Duodenal mucosa (tissue), 2 donors: ENCODE data around the gene PCDHGA7.
"Not testable (repeated sequence)": the region's sequence is repeated elsewhere in the genome, so short reads cannot be mapped to it uniquely, and the experiment has no call there.

Experiments used
- H3K27ac ChIP-seq: one replicate; pipeline ENCODE4 v1.7.0; 2013; ENCODE audit warnings: low read depth, low read length
- H3K27me3 ChIP-seq, 2 donors: one replicate each; pipeline ENCODE4 v1.7.0; 2013; ENCODE audit warnings: low read length in 2 of 2, control low read depth in 1 of 2; ENCODE audit not compliant: insufficient read depth in 2 of 2, control insufficient read depth in 1 of 2
- H3K36me3 ChIP-seq, 2 donors: one replicate each; pipeline ENCODE4 v1.7.0; 2013; ENCODE audit warnings: low read length in 2 of 2, control low read depth in 1 of 2; ENCODE audit not compliant: insufficient read depth in 2 of 2, control insufficient read depth in 1 of 2
- H3K4me1 ChIP-seq, 2 donors: one replicate each; pipeline ENCODE4 v1.7.0; 2013; ENCODE audit warnings: low read length in 2 of 2, control low read depth in 1 of 2; ENCODE audit not compliant: insufficient read depth in 2 of 2, control insufficient read depth in 1 of 2
- H3K4me3 ChIP-seq, 2 donors: one replicate each; pipeline ENCODE4 v1.7.0; 2013; ENCODE audit warnings: low read length in 2 of 2, low read depth in 1 of 2
- H3K9ac ChIP-seq, 2 donors: one replicate each; pipeline ENCODE4 v1.7.0; 2013; ENCODE audit warnings: low read length in 2 of 2, low read depth in 1 of 2
- H3K9me3 ChIP-seq, 2 donors: one replicate each; pipeline ENCODE4 v1.7.0; 2013; ENCODE audit warnings: low read length in 2 of 2, control low read depth in 1 of 2; ENCODE audit not compliant: control insufficient read depth in 1 of 2

PCDHGA7 gene

DNA sequence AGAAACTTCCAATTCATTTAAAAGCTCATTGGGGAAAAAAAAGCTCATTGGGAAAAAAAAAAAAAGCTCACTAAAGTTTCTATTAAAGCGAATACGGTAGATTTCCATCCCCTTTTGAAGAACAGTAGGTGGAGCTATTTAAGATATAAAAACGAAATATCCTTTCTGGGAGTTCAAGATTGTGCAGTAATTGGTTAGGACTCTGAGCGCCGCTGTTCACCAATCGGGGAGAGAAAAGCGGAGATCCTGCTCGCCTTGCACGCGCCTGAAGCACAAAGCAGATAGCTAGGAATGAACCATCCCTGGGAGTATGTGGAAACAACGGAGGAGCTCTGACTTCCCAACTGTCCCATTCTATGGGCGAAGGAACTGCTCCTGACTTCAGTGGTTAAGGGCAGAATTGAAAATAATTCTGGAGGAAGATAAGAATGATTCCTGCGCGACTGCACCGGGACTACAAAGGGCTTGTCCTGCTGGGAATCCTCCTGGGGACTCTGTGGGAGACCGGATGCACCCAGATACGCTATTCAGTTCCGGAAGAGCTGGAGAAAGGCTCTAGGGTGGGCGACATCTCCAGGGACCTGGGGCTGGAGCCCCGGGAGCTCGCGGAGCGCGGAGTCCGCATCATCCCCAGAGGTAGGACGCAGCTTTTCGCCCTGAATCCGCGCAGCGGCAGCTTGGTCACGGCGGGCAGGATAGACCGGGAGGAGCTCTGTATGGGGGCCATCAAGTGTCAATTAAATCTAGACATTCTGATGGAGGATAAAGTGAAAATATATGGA is 48.0 kb downstream of the PCDHGA7 start, which contains the start of gene PCDHGA12:
TSS of gene PCDHGA12 (plus strand) at position 176 of the 782 bp plus-strand sequence. CDS start at position 429, 253 bp downstream.
- no peak within 1 kb of the TSS for H3K9ac ChIP-seq
- peaks cover 51 to 55% of the 10 kb centered on the region in 2 donors for H3K9me3 ChIP-seq
- H3K36me3 ChIP-seq: no peaks in the 10 kb centered on the region
- H3K27me3 ChIP-seq: no peaks in the 10 kb centered on the region
- peak within 1 kb of the TSS; percentile 32 to 35 for H3K4me3 ChIP-seq
- H3K4me1 ChIP-seq: no peaks in the 10 kb centered on the region
- H3K27ac ChIP-seq: no peak within 1 kb of the TSS

DNA sequence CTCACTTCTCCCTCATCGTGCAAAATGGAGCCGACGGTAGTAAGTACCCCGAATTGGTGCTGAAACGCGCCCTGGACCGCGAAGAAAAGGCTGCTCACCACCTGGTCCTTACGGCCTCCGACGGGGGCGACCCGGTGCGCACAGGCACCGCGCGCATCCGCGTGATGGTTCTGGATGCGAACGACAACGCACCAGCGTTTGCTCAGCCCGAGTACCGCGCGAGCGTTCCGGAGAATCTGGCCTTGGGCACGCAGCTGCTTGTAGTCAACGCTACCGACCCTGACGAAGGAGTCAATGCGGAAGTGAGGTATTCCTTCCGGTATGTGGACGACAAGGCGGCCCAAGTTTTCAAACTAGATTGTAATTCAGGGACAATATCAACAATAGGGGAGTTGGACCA is 48.7 kb downstream of the PCDHGA7 start:
- H3K36me3 ChIP-seq: no peaks in the 10 kb centered on the region
- peaks cover 43 to 49% of the 10 kb centered on the region in 2 donors for H3K9me3 ChIP-seq
- H3K4me1 ChIP-seq: no peaks in the 10 kb centered on the region
- H3K9ac ChIP-seq: no peak overlapping the region
- H3K27me3 ChIP-seq: no peaks in the 10 kb centered on the region
- H3K27ac ChIP-seq: no peak overlapping the region
- H3K4me3 ChIP-seq: peak overlapping the region in 1 of 2 donors; percentile 32

DNA sequence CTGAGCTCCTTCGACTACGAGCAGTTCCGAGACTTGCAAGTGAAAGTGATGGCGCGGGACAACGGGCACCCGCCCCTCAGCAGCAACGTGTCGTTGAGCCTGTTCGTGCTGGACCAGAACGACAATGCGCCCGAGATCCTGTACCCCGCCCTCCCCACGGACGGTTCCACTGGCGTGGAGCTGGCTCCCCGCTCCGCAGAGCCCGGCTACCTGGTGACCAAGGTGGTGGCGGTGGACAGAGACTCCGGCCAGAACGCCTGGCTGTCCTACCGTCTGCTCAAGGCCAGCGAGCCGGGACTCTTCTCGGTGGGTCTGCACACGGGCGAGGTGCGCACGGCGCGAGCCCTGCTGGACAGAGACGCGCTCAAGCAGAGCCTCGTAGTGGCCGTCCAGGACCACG is 49.8 kb downstream of the PCDHGA7 start:
- H3K4me3 ChIP-seq: peak overlapping the region in 1 of 2 donors; percentile 9
- not testable (repeated sequence) for H3K36me3 ChIP-seq, H3K4me1 ChIP-seq

DNA sequence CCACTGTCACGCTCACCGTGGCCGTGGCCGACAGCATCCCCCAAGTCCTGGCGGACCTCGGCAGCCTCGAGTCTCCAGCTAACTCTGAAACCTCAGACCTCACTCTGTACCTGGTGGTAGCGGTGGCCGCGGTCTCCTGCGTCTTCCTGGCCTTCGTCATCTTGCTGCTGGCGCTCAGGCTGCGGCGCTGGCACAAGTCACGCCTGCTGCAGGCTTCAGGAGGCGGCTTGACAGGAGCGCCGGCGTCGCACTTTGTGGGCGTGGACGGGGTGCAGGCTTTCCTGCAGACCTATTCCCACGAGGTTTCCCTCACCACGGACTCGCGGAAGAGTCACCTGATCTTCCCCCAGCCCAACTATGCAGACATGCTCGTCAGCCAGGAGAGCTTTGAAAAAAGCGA is 50.2 kb downstream of the PCDHGA7 start:
- not testable (repeated sequence) for H3K9ac ChIP-seq, H3K4me3 ChIP-seq, H3K27me3 ChIP-seq, H3K36me3 ChIP-seq, H3K27ac ChIP-seq, H3K4me1 ChIP-seq
- peaks cover 31 to 36% of the 10 kb centered on the region in 2 donors for H3K9me3 ChIP-seq

More for the DNA sequence above, 49.8 kb downstream of the PCDHGA7 start:
- H3K9ac ChIP-seq, H3K27ac ChIP-seq, H3K27me3 ChIP-seq: not testable (repeated sequence)
- peaks cover 35 to 40% of the 10 kb centered on the region in 2 donors for H3K9me3 ChIP-seq

DNA sequence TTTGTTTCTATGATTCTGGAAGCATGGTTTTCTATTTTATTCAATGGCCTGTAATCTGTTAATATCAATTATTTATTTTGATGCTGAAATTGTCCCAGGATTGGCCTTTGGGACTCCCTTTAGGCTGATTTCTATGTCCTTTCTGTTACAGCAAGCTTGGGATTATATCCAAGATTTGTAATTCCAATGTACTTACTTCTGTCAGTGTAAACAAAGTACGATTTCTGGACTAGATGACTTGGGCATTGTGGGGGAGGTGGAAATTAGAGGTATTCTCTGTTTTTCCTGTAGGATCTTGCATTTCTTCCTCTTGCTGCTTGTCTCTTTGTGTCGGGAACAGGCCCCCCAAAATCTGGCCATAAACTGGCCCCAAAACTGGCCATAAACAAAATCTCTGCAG is 51.5 kb downstream of the PCDHGA7 start:
- no peak overlapping the region for H3K9ac ChIP-seq
- no peak overlapping the region for H3K27ac ChIP-seq
- no peaks in the 10 kb centered on the region for H3K4me1 ChIP-seq
- no peak overlapping the region for H3K4me3 ChIP-seq
- peaks cover 21 to 29% of the 10 kb centered on the region in 2 donors for H3K9me3 ChIP-seq
- no peaks in the 10 kb centered on the region for H3K36me3 ChIP-seq
- H3K27me3 ChIP-seq: no peaks in the 10 kb centered on the region
